Measurements from ENCODE around the gene PTPRD. TPM values are rescaled to one million over a fixed set of nuclear protein-coding genes. Genes with fewer than 3 reads are reported as not detected.

PTPRD gene
- total RNA-seq, 3 donors from 2014 or later: 2.9 to 5.4 (median 3.6) TPM

DNA sequence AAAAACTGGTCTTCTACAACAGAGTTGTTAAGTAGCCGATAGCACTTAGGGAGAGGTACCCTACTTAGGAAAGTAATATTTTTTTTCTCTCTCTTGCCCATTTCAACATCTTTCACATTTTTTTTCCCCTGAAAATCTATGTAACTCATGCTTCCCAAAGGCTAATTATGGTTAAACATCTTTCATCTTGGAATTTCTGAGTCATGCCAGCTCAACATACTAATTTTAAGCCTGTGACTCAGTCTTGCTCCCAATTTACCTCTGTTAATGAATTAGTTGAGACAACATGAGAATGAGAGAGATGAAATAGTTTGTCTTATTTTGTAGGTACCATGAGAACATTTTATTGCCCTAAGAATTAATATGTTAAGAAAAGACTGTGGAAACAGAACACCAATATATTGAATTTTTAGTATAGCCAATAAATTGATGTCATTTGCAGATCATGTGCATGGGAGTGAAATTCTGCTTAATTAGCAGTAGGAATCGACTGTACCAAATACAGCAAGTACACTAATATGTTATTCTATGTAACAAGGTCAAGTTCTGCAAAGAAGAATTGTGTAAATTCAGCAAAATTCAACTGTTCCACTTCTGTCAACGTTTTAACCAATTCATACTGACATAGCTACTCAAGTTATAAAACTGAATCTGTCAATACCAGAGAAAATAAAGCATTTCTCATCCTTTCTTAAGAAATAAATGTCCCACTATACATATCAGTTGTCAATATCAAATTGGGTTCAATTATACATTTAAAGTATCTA is 550.0 kb downstream of the PTPRD start:
- no peaks in the 10 kb centered on the region for H3K9me3 ChIP-seq
- intact Hi-C loops (cut with DNase I; ENCODE audit: low total_unique reads): no loop called here
- no peak overlapping the region for H3K27ac ChIP-seq
- no peak overlapping the region for H3K4me3 ChIP-seq
- no peaks in the 10 kb centered on the region for H3K27me3 ChIP-seq
- DNase-seq (ENCODE audit: low spot score in 2 of 2): no peak
- TF ChIP-seq CTCF (IDR thresholded peaks at IDR 0.05): no peak
- no peak for TF ChIP-seq POLR2A (IDR thresholded peaks at IDR 0.05)
- no peak for TF ChIP-seq POLR2AphosphoS5 (IDR thresholded peaks at IDR 0.05)
- no peaks in the 10 kb centered on the region for H3K36me3 ChIP-seq
- H3K4me1 ChIP-seq: peaks cover 0 to 5% of the 10 kb centered on the region in 2 donors

DNA sequence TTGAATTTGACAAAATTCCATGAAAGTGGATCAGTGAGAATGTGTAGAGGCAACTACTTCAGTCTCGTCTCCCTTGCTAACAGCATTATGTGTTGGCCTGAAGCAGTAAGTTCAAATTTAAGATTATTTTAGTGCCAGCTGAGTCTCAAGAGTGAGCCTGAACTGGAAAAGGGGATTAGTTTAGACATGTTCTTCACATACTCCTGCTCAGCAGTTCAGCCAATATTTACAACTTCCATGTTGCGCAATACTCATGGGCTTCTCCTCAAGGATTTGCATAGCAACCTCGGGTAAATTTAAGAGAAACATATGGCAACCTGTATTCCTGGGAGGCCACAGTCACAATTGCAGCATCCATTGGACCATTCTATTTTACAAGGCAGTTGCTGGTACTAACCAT is 553.8 kb downstream of the PTPRD start:
- Histone ChIP-seq H3K9me3 (no peaks in the 10 kb centered on the region), H3K4me3 (no peak overlapping the region), H3K27ac (no peak overlapping the region), H3K27me3 (no peaks in the 10 kb centered on the region), H3K4me1 (peaks cover 0 to 5% of the 10 kb centered on the region in 2 donors), H3K36me3 (no peaks in the 10 kb centered on the region)
- TF ChIP-seq CTCF (IDR thresholded peaks at IDR 0.05) (no peak), POLR2A (IDR thresholded peaks at IDR 0.05) (no peak), POLR2AphosphoS5 (IDR thresholded peaks at IDR 0.05) (no peak)
- peak in 1 of 2 donors; percentile 52 for DNase-seq (ENCODE audit: low spot score in 2 of 2)
- intact Hi-C loops (cut with DNase I; ENCODE audit: low total_unique reads): no loop called here

DNA sequence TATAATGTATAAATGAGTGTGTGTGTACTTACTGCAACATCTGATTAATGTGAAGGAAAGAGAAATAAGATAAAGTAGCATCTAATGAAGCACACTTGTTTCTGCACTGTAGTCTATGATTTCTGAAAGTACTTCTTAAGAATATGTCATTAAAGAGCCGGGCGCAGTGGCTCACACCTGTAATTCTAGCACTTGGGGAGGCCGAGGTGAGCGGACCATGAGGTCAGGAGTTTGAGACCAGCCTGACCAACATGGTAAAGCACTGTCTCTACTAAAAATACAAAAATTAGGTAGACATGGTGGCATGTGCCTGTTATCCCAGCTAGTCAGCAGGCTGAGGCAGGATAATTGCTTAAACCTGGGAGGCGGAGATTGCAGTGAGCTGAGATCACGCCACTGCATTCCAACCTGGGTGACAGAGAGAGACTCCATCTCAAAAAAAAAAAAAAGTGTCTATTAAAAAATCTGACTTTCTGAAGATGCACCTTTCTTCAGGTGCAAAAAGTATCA is 556.9 kb downstream of the PTPRD start:
- TF ChIP-seq POLR2AphosphoS5 (IDR thresholded peaks at IDR 0.05) (no peak), POLR2A (IDR thresholded peaks at IDR 0.05) (no peak), CTCF (IDR thresholded peaks at IDR 0.05) (no peak)
- H3K27ac ChIP-seq: no peak overlapping the region
- H3K4me3 ChIP-seq: no peak overlapping the region
- H3K36me3 ChIP-seq: no peaks in the 10 kb centered on the region
- H3K4me1 ChIP-seq: peaks cover 0 to 5% of the 10 kb centered on the region in 2 donors
- DNase-seq (ENCODE audit: low spot score in 2 of 2): no peak
- intact Hi-C loops (cut with DNase I; ENCODE audit: low total_unique reads): no loop called here
- H3K9me3 ChIP-seq: no peaks in the 10 kb centered on the region
- H3K27me3 ChIP-seq: no peaks in the 10 kb centered on the region

DNA sequence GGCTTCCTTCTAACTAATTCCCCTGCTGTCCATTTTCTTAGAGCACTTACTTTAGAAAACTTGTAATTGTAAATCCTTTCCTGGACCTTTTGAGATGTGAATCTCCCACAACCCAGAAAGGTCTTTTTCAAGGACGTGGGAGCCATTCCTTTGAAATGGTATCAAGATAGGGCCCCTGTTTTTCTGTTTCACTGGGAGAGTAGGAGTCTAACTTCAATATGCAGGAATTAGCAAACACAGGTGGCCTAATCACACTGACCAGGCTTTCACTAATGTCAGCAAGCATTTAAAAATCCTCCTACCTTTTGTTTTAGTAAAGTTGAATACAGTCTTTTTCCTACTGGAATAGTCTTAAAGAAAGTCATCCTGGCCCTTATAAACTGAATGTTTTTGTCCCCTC is 558.3 kb downstream of the PTPRD start:
- DNase-seq (ENCODE audit: low spot score in 2 of 2): no peak
- Histone ChIP-seq H3K4me3 (no peak overlapping the region), H3K9me3 (no peaks in the 10 kb centered on the region), H3K4me1 (no peaks in the 10 kb centered on the region), H3K36me3 (no peaks in the 10 kb centered on the region), H3K27me3 (no peaks in the 10 kb centered on the region), H3K27ac (no peak overlapping the region)
- TF ChIP-seq POLR2A (IDR thresholded peaks at IDR 0.05) (no peak), POLR2AphosphoS5 (IDR thresholded peaks at IDR 0.05) (no peak), CTCF (IDR thresholded peaks at IDR 0.05) (no peak)
- intact Hi-C loops (cut with DNase I; ENCODE audit: low total_unique reads): no loop called here

GRCh38 chr9:10052916-10053315 is 559.9 kb downstream of the PTPRD start:
- intact Hi-C loops (cut with DNase I; ENCODE audit: low total_unique reads): no loop called here
- TF ChIP-seq CTCF (IDR thresholded peaks at IDR 0.05): no peak
- TF ChIP-seq POLR2A (IDR thresholded peaks at IDR 0.05): no peak
- TF ChIP-seq POLR2AphosphoS5 (IDR thresholded peaks at IDR 0.05): no peak
- no peaks in the 10 kb centered on the region for H3K27me3 ChIP-seq
- DNase-seq (ENCODE audit: low spot score in 2 of 2): no peak
- H3K4me1 ChIP-seq: no peaks in the 10 kb centered on the region
- H3K9me3 ChIP-seq: no peaks in the 10 kb centered on the region
- H3K36me3 ChIP-seq: no peaks in the 10 kb centered on the region
- no peak overlapping the region for H3K4me3 ChIP-seq
- H3K27ac ChIP-seq: no peak overlapping the region
